ENCODE data around the gene STS.

Gene STS

DNA sequence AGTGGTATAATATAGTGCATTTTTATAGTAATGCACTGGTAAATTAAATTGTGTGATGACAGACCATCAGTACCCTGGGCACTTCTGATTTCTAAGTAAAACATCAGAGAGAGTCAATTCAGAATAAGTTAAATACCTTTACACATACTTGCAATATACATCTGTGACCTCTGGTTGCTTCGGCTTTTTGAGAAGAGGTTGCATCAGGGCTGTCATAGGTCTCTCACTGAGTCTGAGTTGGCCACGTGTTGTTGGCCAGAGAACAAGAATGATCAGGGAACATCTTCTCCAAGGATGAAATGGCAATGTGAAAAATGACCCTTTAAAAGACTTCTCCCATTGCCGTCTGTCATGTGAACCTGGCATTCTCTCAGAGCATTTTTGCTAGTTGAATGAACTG lies 37.3 kb downstream of the STS start:
- no peaks in the 10 kb centered on the region for H3K36me3 ChIP-seq (ENCODE audit: control insufficient read depth, insufficient read depth, low read length)
- no peak overlapping the region for H3K4me3 ChIP-seq (ENCODE audit: low read depth, low read length)
- no peak overlapping the region for H3K9ac ChIP-seq (ENCODE audit: low read length)
- H3K27me3 ChIP-seq (ENCODE audit: control insufficient read depth, insufficient read depth, low read length), result no peaks in the 10 kb centered on the region
- no peak overlapping the region for H3K27ac ChIP-seq (ENCODE audit: low read depth, low read length)
- peaks cover 7% of the 10 kb centered on the region; the same call in 1 of the 2 replicates for H3K9me3 ChIP-seq (ENCODE audit: control insufficient read depth, insufficient read depth, low read depth, low read length)
- H3K4me1 ChIP-seq (ENCODE audit: control insufficient read depth, insufficient read depth, low read length), result no peaks in the 10 kb centered on the region

DNA sequence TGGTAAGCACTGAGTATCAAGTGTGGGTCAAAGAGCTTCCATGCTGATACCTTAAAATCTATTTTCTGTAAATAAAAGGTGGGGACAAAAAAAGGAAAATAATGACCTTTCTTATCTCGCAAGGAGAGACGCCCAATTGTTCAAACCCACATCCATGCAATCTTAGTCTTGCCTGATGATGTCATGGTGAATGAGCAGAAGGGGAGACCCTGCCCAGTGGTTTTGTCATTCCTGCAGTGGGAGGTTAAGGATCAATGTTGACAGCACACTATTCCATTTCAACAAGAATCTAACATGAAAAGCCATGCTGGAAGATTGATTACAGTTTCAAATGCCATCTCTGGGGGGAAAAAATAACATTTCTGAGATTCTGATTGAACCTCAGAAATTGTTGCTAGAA lies 41.2 kb downstream of the STS start:
- Histone ChIP-seq H3K4me1 (ENCODE audit: control insufficient read depth, insufficient read depth, low read length) (no peaks in the 10 kb centered on the region), H3K27me3 (ENCODE audit: control insufficient read depth, insufficient read depth, low read length) (no peaks in the 10 kb centered on the region), H3K9me3 (ENCODE audit: control insufficient read depth, insufficient read depth, low read depth, low read length) (peaks cover 7% of the 10 kb centered on the region), H3K4me3 (ENCODE audit: low read depth, low read length) (no peak overlapping the region), H3K27ac (ENCODE audit: low read depth, low read length) (no peak overlapping the region), H3K9ac (ENCODE audit: low read length) (no peak overlapping the region), H3K36me3 (ENCODE audit: control insufficient read depth, insufficient read depth, low read length) (no peaks in the 10 kb centered on the region)

DNA sequence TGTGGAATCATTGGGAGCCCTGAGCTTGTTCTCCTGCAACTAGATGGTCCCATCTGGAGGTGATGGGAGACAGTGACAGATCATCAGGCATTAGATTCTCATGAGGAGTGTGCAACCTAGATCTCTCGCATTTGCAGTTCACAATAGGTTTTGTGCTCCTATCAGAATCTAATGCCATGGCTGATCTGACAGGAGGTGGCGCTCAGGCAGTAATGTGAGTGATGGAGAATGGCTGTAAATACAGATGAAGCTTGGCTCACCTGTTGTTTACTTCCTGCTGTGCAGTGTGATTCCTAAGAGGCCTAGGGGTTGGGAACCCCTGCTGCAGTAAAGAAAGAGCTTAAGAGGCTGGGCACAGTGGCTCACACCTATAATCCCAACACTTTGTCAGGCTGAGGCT lies 42.6 kb downstream of the STS start:
- no peak overlapping the region for H3K9ac ChIP-seq (ENCODE audit: low read length)
- peaks cover 7% of the 10 kb centered on the region for H3K9me3 ChIP-seq (ENCODE audit: control insufficient read depth, insufficient read depth, low read depth, low read length)
- H3K27me3 ChIP-seq (ENCODE audit: control insufficient read depth, insufficient read depth, low read length), result no peaks in the 10 kb centered on the region
- H3K27ac ChIP-seq (ENCODE audit: low read depth, low read length), result no peak overlapping the region
- H3K36me3 ChIP-seq (ENCODE audit: control insufficient read depth, insufficient read depth, low read length), result no peaks in the 10 kb centered on the region
- no peaks in the 10 kb centered on the region for H3K4me1 ChIP-seq (ENCODE audit: control insufficient read depth, insufficient read depth, low read length)
- H3K4me3 ChIP-seq (ENCODE audit: low read depth, low read length), result no peak overlapping the region

DNA sequence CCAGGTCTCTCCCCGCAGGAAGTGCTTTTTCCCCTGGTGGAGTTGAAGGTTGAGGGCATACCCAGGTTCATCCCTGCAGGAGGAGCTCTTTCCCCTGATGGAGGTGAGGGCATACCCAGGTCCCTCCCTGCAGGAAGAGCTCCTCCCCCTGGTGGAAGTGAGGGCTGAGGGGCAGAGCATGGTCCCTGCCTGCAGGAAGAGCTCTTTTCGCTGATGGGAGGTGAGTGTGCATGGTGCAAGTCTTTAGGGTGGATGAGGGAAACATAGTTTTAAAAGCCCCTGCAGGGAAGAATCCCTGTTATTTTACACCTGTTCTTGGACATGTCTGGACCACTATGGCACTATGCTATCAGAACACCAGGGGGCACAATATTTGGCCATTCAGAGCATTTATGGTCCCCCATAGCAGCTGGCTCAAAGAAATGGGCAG lies 44.2 kb downstream of the STS start:
- H3K9me3 ChIP-seq (ENCODE audit: control insufficient read depth, insufficient read depth, low read depth, low read length), result peaks cover 7% of the 10 kb centered on the region
- H3K4me1 ChIP-seq (ENCODE audit: control insufficient read depth, insufficient read depth, low read length), result peaks cover 10% of the 10 kb centered on the region
- no peak overlapping the region for H3K9ac ChIP-seq (ENCODE audit: low read length)
- no peaks in the 10 kb centered on the region for H3K27me3 ChIP-seq (ENCODE audit: control insufficient read depth, insufficient read depth, low read length)
- no peaks in the 10 kb centered on the region for H3K36me3 ChIP-seq (ENCODE audit: control insufficient read depth, insufficient read depth, low read length)
- no peak overlapping the region for H3K27ac ChIP-seq (ENCODE audit: low read depth, low read length)
- H3K4me3 ChIP-seq (ENCODE audit: low read depth, low read length), result no peak overlapping the region

DNA sequence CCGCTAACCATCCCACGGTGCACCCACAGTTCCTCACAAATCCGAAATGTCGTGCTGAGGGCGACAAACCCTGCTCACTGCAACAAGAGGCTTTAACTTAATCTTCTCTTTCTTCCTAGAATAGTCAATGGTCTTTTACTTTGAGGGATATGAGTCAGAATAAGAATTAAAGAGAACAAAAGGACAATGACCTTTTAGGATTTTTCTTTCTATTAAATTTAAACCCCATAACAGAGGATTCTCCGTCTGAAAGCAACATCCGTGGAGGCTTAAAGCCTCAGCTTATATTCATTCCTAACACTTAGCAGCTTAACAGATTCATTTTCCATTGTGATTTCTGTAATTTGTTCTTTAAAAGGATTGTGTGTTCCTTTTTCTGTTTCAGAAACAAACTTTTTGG lies 45.4 kb downstream of the STS start:
- Histone ChIP-seq H3K36me3 (ENCODE audit: control insufficient read depth, insufficient read depth, low read length) (no peaks in the 10 kb centered on the region), H3K27me3 (ENCODE audit: control insufficient read depth, insufficient read depth, low read length) (no peaks in the 10 kb centered on the region), H3K4me1 (ENCODE audit: control insufficient read depth, insufficient read depth, low read length) (peaks cover 11% of the 10 kb centered on the region), H3K9me3 (ENCODE audit: control insufficient read depth, insufficient read depth, low read depth, low read length) (peaks cover 7% of the 10 kb centered on the region), H3K27ac (ENCODE audit: low read depth, low read length) (no peak overlapping the region), H3K9ac (ENCODE audit: low read length) (no peak overlapping the region), H3K4me3 (ENCODE audit: low read depth, low read length) (no peak overlapping the region)

DNA sequence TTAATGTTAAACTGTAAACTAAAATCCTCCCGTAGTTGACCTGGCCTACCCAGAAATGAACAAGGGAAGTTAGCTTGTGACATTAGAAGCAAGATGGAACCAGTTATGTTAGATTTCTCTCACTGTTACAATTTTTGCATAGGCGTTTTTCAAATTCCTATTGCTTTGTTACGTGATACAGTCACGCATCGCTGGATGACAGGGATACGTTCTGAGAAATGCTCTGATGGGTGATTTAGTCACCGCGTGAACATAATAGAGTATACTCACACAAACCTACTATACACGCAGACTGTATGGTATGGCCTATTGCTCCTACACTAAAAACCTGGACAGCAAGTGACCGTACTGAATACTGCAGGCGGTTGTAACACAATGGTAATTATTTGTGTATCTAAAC lies 47.1 kb downstream of the STS start:
- no peak overlapping the region for H3K4me3 ChIP-seq (ENCODE audit: low read depth, low read length)
- no peak overlapping the region for H3K27ac ChIP-seq (ENCODE audit: low read depth, low read length)
- no peaks in the 10 kb centered on the region for H3K27me3 ChIP-seq (ENCODE audit: control insufficient read depth, insufficient read depth, low read length)
- H3K9ac ChIP-seq (ENCODE audit: low read length), result no peak overlapping the region
- peaks cover 11% of the 10 kb centered on the region for H3K4me1 ChIP-seq (ENCODE audit: control insufficient read depth, insufficient read depth, low read length)
- no peaks in the 10 kb centered on the region for H3K36me3 ChIP-seq (ENCODE audit: control insufficient read depth, insufficient read depth, low read length)
- peaks cover 3% of the 10 kb centered on the region for H3K9me3 ChIP-seq (ENCODE audit: control insufficient read depth, insufficient read depth, low read depth, low read length)
